Measurements from ENCODE around the gene TEF.

The TEF gene

GRCh38 chr22:41405588-41405987 lies 23.8 kb downstream of the TEF start:
- TF ChIP-seq CTCF (IDR thresholded peaks at IDR 0.05) = no peak

GRCh38 chr22:41406410-41406809 lies 24.7 kb downstream of the TEF start:
- no peak for TF ChIP-seq CTCF (IDR thresholded peaks at IDR 0.05)

GRCh38 chr22:41407433-41407832 lies 25.7 kb downstream of the TEF start:
- TF ChIP-seq CTCF (IDR thresholded peaks at IDR 0.05) = no peak

- no peak for TF ChIP-seq CTCF (IDR thresholded peaks at IDR 0.05)
Observed at GRCh38 chr22:41408665-41409064, 26.9 kb downstream of the TEF start.

- no peak for TF ChIP-seq CTCF (IDR thresholded peaks at IDR 0.05)
Observed at GRCh38 chr22:41410311-41410751, 28.6 kb downstream of the TEF start.

GRCh38 chr22:41411021-41411851 lies 29.5 kb downstream of the TEF start:
- TF ChIP-seq CTCF (IDR thresholded peaks at IDR 0.05) = no peak

- no peak for TF ChIP-seq CTCF (IDR thresholded peaks at IDR 0.05)
Observed at GRCh38 chr22:41415554-41415953, 33.8 kb downstream of the TEF start.
